HCT116 (cell line): ENCODE measurements around the gene HRH2.

Experiments
- CEBPB ChIP-seq: IDR thresholded peaks from 2 replicates; pipeline ENCODE4 v1.6.1; 2012; ENCODE audit warnings: low read depth
- CTCF ChIP-seq, 3 experiments: fragments of 200-600 bp in 1 of 3; sonication (generic) in 1 of 3; IDR thresholded peaks in 2 of 3; conservative IDR thresholded peaks in 1 of 3; 2 replicates each; pipeline ENCODE4 v1.5.1; 2012 to 2017; ENCODE audit warnings: low read depth in 2 of 3, low read length in 2 of 3, antibody characterized with exemption in 1 of 3, borderline replicate concordance in 1 of 3, control low read depth in 1 of 3, mild to moderate bottlenecking in 1 of 3, mixed read lengths in 1 of 3, mixed run types in 1 of 3, moderate library complexity in 1 of 3; ENCODE audit not compliant: insufficient read depth in 1 of 3
- EGR1 ChIP-seq: IDR thresholded peaks from 2 replicates; pipeline ENCODE4 v1.6.1; 2012; ENCODE audit warnings: low read depth
- EZH2 ChIP-seq: fragments of 200-600 bp; sonication (generic); IDR thresholded peaks from 2 replicates; pipeline ENCODE4 v1.6.1; 2017; ENCODE audit warnings: antibody characterized with exemption, mixed run types
- EZH2phosphoT487 ChIP-seq: fragments of 200-600 bp; IDR thresholded peaks from 2 replicates; pipeline ENCODE4 v1.6.1; 2018; ENCODE audit warnings: antibody characterized with exemption, borderline replicate concordance
- MAX ChIP-seq: IDR thresholded peaks from 2 replicates; pipeline ENCODE4 v1.6.1; 2012
- POLR2A ChIP-seq: IDR thresholded peaks from 2 replicates; pipeline ENCODE4 v1.7.0; 2011; ENCODE audit warnings: borderline replicate concordance; ENCODE audit not compliant: insufficient read depth, insufficient read length; ENCODE audit errors: extremely low read depth
- POLR2AphosphoS5 ChIP-seq: IDR thresholded peaks from 2 replicates; pipeline ENCODE4 v1.6.1; 2011; ENCODE audit warnings: mild to moderate bottlenecking, low read depth, low read length, moderate library complexity
- REST ChIP-seq: IDR thresholded peaks from 2 replicates; pipeline ENCODE4 v1.6.1; 2012; ENCODE audit warnings: low read depth
- SIN3A ChIP-seq: IDR thresholded peaks from 2 replicates; pipeline ENCODE4 v1.6.1; 2012; ENCODE audit warnings: low read depth
- SP1 ChIP-seq: IDR thresholded peaks from 2 replicates; pipeline ENCODE4 v1.6.1; 2012; ENCODE audit warnings: low read depth
- TCF7L2 ChIP-seq: IDR thresholded peaks from 2 replicates; pipeline ENCODE4 v1.7.0; 2011; ENCODE audit warnings: borderline replicate concordance, inconsistent platforms; ENCODE audit not compliant: insufficient read depth, insufficient read length; ENCODE audit errors: extremely low read depth
- ZFX ChIP-seq: fragments of 450-650 bp; IDR thresholded peaks from 2 replicates; pipeline ENCODE4 v1.6.1; 2017

GRCh38 chr5:175675873-175676272, 18.0 kb downstream of the HRH2 start:
- TF ChIP-seq CTCF (IDR thresholded peaks at IDR 0.05 in 2 of 3, conservative IDR thresholded peaks at IDR 0.05 in 1 of 3; ENCODE audit: borderline replicate concordance in 1 of 3, insufficient read depth in 1 of 3, low read depth in 2 of 3, low read length in 2 of 3) (no peak), POLR2AphosphoS5 (no peak), ZFX (no peak), CEBPB (no peak), SP1 (no peak), POLR2A (no peak), EZH2 (no peak), MAX (no peak), EZH2phosphoT487 (no peak), REST (no peak), EGR1 (no peak), SIN3A (no peak), TCF7L2 (no peak)
